ENCODE data around the gene CCDC9B.

CCDC9B gene

DNA sequence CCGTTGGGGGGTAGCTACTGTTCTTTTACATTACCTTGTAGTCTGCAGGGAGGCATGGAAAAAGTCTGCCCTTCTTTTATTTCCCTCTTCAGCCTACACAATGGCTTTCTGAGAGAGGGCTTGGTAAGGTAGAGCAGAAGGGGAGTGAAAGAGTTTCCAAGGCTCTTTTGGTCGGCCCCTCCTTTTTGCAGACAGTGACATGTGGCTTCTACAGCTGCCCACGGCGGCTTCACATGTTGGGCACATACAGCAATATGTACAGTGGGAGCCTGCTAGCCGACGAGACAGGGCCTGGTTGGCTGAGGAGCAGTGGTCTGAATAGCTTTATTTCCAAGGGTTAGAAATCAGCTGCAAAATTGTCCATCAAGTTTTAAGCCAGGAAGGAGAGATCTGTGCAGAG, 13.3 kb downstream of the CCDC9B start:
- DNase-seq (ENCODE audit: insufficient read length, low spot score) (no peak), FAIRE-seq (no peak)
- TF ChIP-seq, protein P1, sequence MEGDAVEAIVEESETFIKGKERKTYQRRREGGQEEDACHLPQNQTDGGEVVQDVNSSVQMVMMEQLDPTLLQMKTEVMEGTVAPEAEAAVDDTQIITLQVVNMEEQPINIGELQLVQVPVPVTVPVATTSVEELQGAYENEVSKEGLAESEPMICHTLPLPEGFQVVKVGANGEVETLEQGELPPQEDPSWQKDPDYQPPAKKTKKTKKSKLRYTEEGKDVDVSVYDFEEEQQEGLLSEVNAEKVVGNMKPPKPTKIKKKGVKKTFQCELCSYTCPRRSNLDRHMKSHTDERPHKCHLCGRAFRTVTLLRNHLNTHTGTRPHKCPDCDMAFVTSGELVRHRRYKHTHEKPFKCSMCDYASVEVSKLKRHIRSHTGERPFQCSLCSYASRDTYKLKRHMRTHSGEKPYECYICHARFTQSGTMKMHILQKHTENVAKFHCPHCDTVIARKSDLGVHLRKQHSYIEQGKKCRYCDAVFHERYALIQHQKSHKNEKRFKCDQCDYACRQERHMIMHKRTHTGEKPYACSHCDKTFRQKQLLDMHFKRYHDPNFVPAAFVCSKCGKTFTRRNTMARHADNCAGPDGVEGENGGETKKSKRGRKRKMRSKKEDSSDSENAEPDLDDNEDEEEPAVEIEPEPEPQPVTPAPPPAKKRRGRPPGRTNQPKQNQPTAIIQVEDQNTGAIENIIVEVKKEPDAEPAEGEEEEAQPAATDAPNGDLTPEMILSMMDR (IDR thresholded peaks at IDR 0.05; ENCODE audit: insufficient read depth, missing control alignments), result no peak

DNA sequence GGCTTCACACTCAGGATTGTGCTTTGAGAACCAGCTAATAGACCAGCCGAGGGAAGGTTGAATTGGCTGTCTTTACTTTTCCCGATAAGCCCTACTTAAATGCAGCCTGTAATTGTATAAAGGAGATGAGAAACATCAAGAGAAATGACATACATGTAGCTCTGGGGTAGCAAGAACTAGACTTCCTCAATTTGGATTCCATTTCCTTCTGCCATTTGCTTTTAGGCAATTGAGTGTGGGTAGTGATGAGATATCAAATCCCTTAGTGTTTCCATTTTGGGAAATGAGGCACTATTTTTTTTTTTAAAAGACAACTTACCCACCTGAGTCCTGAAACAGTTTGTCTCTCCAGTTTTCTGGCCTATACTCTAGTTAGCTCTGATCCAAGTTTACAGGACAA, 15.0 kb downstream of the CCDC9B start:
- FAIRE-seq (no peak), DNase-seq (ENCODE audit: insufficient read length, low spot score) (no peak)
- TF ChIP-seq, protein P1 (IDR thresholded peaks at IDR 0.05; ENCODE audit: insufficient read depth, missing control alignments), result no peak

DNA sequence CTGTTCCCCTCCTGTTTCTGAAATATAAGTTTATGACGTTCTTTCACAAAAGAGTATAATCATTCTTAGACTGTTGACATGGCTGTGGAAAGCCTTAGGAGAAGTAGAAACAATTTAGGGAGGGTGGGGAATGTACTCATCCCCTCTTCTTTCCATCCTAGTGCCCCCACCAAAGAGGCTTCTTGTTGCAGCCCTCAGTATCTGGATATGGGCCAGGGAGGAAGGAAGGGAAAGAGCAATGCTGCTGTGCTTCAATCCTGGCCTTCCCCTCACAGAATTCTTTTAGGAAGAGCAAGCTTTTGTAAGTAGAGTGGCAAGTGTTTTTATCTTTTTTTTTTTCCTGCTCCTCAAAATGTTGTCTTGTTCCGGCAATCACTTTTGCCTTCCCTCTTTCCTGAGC, 15.6 kb downstream of the CCDC9B start:
- TF ChIP-seq, protein P1 (IDR thresholded peaks at IDR 0.05; ENCODE audit: insufficient read depth, missing control alignments), result no peak
- no peak for DNase-seq (ENCODE audit: insufficient read length, low spot score)
- FAIRE-seq, result no peak

DNA sequence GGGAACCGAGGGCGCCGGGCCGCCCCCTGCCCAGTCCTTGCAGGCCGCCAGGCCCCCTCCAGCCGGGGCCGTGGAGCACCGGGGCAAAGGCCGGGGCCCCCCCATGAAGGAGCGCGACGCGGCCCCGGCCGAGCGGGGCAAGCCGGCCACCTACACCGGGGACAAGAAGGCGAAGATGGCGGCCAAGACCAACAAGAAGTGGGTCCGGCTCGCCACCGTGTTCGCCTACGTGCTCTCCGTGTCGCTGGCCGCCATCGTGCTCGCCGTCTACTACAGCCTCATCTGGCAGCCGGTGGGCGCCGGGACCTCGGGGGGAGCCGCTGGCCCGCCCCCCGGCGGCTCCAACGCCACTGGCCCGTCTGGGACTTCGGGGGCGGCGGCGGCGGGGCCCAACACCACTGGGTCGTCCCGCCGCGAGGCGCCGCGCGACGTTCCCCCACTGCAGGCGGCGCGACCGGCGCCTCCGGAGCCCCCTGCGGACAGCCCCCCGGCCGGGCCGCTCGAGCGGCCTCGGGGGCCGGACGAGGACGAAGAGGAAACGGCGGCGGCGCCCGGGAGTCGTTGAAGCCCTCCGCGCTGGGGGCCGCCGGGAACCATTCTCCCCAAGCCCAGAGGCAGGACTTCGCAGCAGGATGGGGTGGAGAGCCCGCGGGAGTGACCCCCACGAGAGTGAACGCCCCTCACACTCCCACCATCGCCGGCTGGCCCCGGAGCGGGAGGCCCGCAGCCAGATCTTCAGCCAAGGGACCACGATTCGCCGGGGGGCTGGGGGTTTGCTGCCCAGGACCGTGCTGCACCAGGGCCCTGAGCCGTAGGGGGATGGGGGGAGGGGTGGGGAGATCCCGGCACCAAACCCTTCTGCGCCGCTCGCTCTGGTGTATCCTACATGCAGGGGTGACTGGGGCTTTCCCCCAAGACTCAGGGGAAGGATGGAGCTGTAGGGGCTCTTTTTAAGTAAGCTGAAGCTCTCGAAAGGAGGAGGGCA, 16.5 kb downstream of the CCDC9B start:
- TF ChIP-seq, protein P1 (IDR thresholded peaks at IDR 0.05; ENCODE audit: insufficient read depth, missing control alignments), result no peak
- DNase-seq (ENCODE audit: insufficient read length, low spot score) (no peak), FAIRE-seq (no peak)

DNA sequence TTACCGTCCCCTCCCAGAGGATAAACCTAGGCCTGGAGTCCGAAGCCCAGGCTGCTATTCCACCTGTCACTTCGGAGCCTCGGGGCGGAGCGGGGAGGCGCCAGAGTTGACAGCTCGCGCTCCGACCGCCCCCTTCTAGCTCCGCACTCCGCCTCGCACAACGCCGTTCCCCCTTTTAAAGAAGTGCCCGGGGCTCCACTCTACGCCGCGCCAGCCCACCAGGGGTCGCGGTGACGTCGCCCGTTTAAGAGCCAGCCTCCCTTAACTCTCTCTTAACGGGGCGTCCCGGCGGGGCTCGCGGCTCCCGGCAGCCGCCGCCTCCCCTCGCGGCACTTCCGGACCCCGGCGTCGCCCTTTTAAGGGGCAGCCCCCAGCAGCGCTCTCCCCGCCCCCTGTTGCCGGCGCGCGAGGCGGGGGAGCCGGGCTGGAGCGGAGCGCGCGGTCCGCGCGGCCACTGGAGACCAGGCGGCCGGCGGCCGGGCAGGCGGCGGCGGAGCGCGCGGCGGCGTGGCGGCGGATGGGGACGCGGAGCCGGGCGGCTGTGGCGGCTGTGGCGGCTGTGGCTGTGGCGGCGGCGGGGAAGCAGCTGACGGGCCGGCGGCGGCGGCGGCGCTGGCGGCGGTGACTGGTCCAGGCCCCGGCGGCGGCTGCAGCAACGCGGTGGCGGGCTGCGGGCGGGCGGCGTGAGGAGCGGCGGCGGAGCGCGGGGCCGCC, 17.3 kb downstream of the CCDC9B start, which contains the start of gene INAFM2:
Gene INAFM2 (plus strand): TSS at position 454 of the 714 bp plus-strand sequence. CDS start 364 bp downstream, outside the sequence.
- peak; percentile 81 for DNase-seq (ENCODE audit: insufficient read length, low spot score)
- TF ChIP-seq, protein P1 (IDR thresholded peaks at IDR 0.05; ENCODE audit: insufficient read depth, missing control alignments), result peak; percentile 33
- FAIRE-seq, result no peak

DNA sequence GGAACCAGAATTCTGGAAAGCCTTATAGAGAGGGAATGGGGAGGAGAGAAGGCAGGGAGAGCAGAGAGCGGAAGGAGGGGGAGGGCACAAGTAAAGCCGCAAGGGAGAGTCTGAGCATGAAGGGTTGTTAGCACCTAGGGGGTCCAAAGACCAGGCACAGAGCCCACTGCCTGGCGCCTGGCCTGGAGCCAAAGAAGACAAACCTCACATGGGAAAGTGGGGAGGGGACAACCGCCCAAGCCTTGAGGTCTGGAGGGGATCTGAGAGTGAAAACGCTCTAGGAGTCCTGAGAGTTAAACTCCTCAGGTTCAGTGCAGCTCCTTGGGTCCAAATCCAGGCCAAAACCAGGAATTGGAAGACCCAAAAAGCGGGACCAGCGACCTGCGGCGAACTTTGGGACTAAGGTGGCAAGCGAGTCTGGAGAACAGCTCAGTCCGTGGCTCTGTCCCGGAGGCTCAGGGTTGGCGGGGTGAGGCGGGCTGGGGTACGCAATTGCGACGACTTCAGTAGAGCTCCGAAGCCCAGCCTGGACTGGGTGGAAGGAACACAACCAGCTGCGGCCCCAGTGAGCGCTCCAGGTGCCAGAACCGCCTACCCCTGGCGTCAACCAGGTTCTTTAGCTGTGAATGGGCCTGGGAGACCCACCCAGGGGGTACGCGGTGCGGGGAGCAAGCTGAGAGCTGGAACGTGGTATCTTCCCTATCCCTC, 18.1 kb downstream of the CCDC9B start:
- TF ChIP-seq, protein P1 (IDR thresholded peaks at IDR 0.05; ENCODE audit: insufficient read depth, missing control alignments), result no peak
- DNase-seq (ENCODE audit: insufficient read length, low spot score) (no peak), FAIRE-seq (no peak)

Measured in D721Med (cell line).